NCI-H2107 treated with DMSO at 0.1 percent for 48 hours (cell line): ENCODE measurements around the gene BEGAIN.
A peak's percentile ranks its signal among the peaks of the same experiment; 100 is the strongest.

Experiments used
- DNase-seq: peaks from one replicate; lab custom pipeline; 2025; ENCODE audit not compliant: unreplicated experiment; lab: John Stamatoyannopoulos, UW

BEGAIN gene

GRCh38 chr14:100539766-100540140 is 47.5 kb downstream of the BEGAIN start:
- DNase-seq, result no peak

- DNase-seq, result no peak
Observed at GRCh38 chr14:100539003-100539660, 48.1 kb downstream of the BEGAIN start.

- DNase-seq, result no peak
Observed at GRCh38 chr14:100538351-100539002, 48.7 kb downstream of the BEGAIN start.

DNA sequence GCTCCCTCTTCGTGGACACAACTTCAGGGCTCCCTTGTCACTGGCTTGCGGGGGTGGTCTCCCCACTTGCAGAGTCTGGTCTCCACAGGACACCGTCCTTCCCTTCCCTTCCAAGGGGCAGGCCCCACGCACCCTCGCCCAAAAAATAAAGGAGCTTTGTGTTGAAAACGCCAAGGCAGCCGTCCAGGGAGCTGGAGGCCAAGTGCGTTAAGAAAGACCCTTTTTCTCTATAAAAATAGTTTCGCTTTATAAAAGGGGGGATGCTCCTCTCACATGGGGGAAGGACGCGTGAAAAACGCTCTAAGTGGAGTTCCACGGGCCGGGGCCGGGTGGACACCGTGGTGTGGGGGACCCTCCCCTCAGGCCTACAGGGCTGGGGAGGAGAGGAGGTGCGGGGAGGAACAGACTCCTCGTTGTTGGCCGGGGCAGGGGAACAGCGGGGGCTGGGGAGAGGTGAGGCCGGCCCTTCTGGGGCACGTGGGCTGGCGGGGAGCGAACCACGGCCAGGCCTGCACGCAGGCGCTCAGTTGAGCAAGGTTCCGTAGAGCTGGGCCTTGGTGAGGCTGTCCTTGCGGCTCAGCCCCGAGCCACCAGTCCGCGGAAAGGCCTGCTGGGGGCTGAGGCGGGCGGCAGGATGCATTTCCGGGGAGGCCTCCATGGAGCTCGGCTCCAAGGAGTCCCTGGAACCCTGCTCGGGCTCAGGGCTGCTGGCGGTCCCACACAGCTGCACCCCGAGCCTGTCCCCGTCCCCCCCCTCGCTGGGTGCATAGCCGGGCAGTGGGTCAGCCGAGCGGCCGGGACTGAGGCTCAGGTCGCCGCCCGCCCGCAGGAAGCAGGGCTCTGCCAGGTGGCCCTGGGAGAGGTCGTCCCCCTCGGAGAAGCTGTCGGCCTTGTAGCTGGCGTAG is 49.5 kb downstream of the BEGAIN start:
- DNase-seq, result no peak

DNA sequence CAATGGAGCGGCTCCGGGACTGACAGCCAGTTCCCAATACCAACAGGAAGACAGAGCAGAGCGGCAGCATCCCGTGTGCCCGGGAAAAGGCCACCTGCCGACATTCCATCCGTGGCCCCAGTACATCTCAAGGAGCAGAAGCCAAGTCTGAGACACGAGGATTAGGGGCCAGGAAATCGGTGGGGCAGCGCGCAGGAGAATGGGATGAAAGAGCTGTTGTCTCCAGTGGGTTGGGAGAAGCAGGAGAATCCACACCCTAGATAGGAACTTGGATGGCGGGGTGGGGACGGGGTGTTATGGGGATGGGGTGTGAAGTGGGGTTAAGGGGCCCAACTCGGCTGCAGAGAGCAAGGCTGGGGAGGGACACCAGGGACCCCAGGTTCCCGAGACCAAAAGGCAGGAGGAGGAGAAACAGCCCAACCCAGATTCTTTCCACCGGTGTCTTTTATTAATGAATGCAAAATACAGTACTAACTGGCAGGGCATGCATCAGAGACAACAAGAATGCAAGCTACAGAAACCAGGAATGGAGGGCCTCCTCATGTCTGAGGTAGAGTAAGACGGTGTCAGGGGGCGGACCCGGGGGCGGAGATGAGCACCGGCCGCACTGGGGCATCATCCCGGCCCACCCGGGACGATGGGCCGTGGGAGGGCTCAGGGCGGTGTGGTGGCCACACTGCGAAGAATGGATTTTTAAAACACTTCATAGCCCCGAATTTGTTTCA is 50.3 kb downstream of the BEGAIN start:
- DNase-seq, result no peak

DNA sequence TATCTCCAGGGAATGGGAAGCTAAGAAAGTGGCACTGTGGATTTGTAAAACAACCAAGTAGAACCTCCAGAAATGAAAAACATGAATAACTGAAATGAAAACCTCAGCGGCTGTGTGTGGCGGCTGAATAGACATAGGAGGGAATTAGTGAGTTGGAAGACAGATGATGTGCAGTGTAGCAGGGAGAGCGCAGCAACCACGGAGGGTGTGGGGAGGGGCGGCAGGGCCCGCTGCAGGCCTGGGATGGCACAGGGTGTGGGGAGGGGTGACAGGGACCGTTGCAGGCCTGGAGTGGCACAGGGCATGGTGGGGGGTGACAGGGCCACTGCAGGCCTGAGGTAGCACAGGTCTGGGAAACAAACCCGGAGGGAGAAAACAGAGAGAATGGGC is 51.1 kb downstream of the BEGAIN start:
- DNase-seq, result no peak

DNA sequence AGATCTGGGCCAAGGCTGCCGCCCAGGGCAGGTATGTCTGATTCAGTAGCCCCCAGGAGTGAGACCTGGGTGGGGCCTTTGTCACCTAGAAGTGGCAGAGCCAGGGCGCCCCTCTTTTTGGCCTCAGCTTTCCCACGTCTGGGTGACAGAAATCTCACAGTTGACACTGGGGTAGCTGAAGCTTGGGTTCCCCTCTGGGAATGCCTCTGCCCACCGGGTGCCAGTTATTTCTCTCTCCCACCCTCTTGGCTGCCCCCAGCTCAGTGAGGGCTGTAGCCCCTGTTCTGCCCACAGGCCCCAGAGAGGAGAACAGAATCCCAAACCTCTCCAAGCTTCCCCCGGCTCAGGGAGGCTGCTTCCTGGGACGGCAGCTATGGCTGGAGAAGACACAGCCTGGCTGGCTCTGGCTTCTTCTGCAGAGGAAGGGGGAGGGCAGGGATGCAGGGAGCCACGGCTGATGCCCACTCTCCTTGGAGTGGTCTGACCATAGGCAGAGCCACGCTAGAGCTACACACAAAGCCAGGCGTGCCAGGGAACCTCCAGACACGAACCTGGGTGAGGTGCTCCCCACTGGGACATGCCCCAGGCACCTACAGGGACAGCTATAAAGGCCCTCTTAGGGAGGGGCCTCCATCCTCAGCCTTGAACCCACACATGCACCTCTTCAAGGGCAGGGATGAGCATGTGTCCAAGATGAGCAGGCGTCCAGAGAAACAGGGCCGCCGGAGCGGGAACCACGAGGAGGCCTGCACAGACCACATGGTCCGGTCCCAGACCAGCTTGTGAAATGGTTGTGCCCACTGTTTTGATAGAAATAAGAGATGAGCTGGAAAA is 51.7 kb downstream of the BEGAIN start:
- DNase-seq, result no peak

GRCh38 chr14:100534528-100535286 is 52.5 kb downstream of the BEGAIN start:
- no peak for DNase-seq

DNA sequence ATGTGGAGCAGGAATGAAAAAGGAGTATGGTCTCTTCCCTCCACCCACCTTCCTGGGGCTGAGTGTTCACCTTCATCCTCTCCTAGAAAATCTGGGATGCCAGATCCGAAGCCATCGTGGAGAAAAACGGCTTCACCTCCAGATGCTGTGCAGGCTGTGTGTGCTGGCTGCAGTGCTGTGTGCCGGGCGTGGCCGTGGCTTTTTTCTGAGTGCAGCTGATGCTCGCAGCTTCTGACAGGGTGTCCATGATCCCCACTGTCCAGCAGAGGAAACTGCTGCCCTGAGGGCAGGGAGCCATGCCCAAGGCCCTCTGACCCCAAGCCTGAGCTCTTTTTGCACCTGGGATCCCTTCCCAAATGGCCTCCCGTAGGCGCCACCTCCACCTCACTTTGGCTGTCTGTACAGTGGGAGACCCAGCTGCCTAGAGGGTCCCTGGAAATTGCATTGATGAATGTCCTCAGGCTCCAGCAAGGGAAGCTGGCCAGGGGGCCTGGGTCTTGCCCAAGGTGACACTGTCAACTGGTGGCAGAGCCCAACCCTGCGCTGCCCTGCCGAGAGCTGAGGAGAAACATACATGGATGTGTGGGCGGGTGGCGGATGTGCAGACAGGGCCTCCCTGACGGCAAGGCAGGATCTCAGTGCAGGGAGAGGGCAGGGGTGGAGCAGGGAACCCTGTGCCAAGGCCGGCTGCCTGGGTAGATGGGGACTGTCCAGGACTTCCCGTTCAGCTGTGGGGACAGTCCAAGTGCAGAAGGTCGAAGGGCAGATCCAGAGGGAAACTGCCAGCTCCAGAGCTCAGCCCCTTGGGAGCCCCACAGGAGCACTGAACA is 53.3 kb downstream of the BEGAIN start:
- no peak for DNase-seq

DNA sequence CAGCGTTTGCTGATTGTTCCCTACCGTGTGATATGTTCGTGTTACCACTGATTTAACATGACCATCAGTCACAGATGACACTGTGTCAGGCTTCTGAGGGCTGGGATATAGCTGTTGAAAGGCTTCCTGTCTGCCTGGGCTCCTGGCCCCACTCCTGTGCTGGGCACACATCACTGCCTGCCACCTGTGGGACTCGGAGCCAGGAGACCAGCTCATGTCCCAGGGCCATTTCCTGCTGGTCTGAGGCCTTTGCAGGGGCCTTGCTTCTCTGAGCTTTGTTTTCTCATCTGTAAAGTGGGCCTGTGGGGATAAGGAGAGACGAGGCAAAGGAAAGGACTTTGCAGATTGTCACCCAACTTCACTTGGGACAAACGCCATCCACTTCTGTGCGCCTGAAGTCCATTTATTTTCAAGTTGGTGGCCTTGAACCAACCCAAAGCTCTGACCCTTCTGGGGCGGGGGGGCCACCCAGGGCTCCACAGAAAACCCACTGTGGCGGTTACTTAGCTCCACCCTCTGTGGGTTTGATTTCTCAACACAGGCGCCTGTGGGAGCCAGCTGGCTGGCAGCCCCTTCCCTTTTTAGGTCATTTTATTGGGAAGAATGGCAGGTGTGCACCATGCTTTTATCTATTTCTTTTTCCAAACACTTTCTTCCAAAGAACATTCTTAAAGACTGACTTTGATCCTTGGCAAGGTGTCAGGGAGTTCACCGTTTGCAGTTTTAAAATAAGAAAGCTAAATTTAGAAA is 54.1 kb downstream of the BEGAIN start:
- peak; percentile 27 for DNase-seq

DNA sequence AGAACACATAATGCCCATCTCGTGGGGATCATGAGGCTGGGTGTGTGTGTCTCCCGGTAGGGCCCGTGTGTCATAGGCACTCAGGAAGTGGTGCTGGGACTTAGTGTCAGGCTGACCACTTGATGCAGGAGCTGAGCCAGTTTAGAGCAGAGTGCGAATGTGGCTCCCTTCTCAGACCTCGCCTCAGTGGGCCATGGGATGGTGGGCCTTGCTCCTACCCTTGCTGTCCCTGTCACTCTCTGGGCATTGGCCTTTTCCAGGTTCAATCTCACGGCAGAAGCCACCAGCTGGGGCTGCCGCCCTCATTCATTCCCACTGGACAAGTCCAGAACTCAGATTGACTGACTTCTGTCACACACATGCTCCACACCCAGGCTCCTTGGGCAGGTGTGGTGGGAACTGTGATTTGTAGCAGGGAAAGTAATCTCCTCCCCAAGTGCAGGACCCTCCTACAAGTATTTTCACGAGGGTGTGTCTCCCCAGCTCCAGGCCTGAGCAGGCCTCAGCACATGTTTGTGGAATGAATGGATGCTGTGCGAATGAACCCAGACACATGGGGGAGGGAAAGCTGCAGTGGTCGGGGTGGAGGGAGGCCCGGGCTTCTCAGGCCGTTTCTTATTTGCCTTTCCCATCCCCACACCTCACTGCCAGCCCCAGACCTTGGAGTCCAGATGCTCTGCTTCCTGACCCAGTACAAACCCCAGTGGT is 54.9 kb downstream of the BEGAIN start:
- no peak for DNase-seq

GRCh38 chr14:100531152-100532121 is 55.8 kb downstream of the BEGAIN start:
- no peak for DNase-seq

- no peak for DNase-seq
Observed at GRCh38 chr14:100530270-100531072, 56.7 kb downstream of the BEGAIN start.

GRCh38 chr14:100529561-100530031 is 57.6 kb downstream of the BEGAIN start:
- no peak for DNase-seq

- no peak for DNase-seq
Observed at GRCh38 chr14:100528962-100529560, 58.2 kb downstream of the BEGAIN start.
